AG10803 (cell line): ENCODE measurements around the gene IFNL3.
"Not testable (repeated sequence)": the region's sequence is repeated elsewhere in the genome, so short reads cannot be mapped to it uniquely, and the experiment has no call there.

Experiments used
- DNase-seq: peaks from one replicate; pipeline ENCODE4 v3.0.0; 2010; ENCODE audit warnings: low read depth
- H3K4me3 ChIP-seq: 2 replicates; pipeline ENCODE4 v1.5.1; 2011; ENCODE audit warnings: mild to moderate bottlenecking, low read length, control low read depth
- CTCF ChIP-seq: conservative IDR thresholded peaks from 2 replicates; pipeline ENCODE4 v1.5.1; 2011; ENCODE audit warnings: mild to moderate bottlenecking, low read length, control low read depth, inconsistent platforms

Gene IFNL3

DNA sequence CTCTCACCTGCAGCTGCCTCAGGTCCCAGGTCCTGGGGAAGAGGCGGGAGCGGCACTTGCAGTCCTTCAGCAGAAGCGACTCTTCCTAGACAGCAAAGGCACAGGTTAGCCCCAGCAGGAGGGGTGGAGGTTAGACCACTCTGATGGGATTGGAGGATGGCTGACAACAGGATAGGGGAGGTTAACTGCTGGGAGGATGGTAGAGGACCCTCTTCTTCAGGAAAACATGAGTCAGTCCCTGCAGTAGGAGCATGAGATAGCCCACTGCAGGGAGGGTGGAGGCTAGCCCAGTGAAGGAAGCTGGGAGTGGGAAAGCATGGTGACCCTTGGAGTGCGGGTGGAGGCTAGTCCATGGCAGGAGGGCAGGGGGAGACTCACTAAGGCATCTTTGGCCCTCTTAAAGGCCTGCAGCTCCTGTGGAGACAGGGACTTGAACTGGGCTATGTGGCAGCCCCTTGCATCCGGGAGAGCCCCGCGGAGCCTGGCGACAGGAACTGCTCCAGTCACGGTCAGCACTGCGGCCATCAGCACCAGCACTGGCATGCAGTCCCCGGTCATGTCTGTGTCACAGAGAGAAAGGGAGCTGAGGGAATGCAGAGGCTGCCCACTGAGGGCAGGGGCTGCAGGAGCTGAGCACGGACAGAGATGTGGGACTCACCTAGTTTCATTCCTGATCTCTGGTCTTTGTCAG lies at the start of gene IFNL3:
TSS of gene IFNL3 (minus strand) at position 597 of the 691 bp plus-strand sequence. CDS start at position 558, 39 bp downstream.
- H3K4me3 ChIP-seq, DNase-seq: not testable (repeated sequence)

GRCh38 chr19:39293394-39293793 lies 48.6 kb upstream of the IFNL3 start:
- no peak for DNase-seq
- H3K4me3 ChIP-seq = no peak overlapping the region
- TF ChIP-seq CTCF = no peak

DNA sequence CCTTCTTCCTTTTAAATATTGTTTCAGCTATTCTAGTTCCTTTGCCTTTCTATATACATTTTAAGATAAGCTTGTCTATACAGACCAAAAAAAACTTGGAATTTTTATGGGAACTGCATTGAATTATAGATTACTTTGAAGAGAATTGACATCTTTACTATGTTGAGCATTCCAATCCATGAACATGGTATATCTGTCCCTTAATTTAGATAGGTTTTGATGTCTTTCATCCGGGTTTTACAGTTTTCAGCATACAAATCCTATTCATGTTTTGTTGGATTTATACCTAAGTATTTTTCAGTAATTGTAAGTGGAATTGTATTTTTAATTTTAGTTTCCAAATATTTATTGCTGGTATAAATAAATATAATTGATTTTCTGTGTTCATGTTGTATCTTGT lies 39.2 kb upstream of the IFNL3 start:
- H3K4me3 ChIP-seq = no peak overlapping the region
- no peak for DNase-seq
- no peak for TF ChIP-seq CTCF

GRCh38 chr19:39282021-39282420 lies 37.2 kb upstream of the IFNL3 start:
- no peak for TF ChIP-seq CTCF
- H3K4me3 ChIP-seq = no peak overlapping the region
- DNase-seq = no peak

DNA sequence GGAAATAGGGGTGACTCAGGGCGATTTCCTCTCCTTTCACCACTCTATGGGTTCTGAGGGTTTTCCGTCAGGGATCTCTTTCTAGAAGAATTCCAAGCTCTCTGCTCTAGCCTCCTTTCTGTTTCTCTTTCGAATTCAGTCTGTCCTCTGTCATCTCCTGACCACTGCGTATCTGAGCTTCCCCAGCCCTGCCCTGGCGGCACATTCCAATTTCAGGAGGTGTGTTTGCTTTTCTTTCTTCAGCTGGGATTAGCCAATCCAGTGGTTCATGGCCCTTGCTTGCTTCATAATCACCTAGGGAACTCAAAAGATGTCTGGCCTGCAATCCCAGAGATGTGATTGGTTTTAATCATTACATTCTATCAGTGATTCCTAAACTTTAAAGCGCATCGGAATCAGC lies 32.8 kb upstream of the IFNL3 start:
- no peak for DNase-seq
- no peak overlapping the region for H3K4me3 ChIP-seq
- TF ChIP-seq CTCF = no peak

DNA sequence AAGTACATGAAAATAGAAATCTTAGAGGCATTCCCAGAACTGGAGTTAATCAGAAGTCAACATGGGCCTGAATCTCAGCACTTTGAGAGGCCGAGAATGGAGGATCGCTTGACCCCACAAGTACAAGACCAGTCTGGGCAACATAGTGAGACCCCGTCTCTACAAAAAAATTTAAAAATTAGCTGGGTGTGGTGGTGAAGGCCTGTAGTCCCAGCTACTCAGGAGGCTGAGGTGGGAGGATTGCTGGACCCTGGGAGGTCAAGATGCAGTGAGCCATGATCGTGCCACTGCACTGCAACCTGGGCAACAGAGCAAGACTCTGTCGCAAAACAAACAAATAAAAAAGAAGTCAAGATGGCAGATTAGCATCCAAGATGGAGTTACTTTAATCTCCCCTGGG lies 31.9 kb upstream of the IFNL3 start:
- no peak for TF ChIP-seq CTCF
- no peak for DNase-seq
- H3K4me3 ChIP-seq = no peak overlapping the region

GRCh38 chr19:39275578-39275977 lies 30.8 kb upstream of the IFNL3 start:
- TF ChIP-seq CTCF = no peak
- DNase-seq = no peak
- H3K4me3 ChIP-seq = no peak overlapping the region

GRCh38 chr19:39273859-39274258 lies 29.1 kb upstream of the IFNL3 start:
- not testable (repeated sequence) for H3K4me3 ChIP-seq, DNase-seq
